COLO829 (cell line): ENCODE data around the gene PNISR.

Source experiments
- DNase-seq: peaks from one replicate; pipeline ENCODE4 v3.0.0; 2012; ENCODE audit warnings: low spot score

The PNISR gene

GRCh38 chr6:99402448-99402847, 22.7 kb downstream of the PNISR start:
- DNase-seq: no peak

DNA sequence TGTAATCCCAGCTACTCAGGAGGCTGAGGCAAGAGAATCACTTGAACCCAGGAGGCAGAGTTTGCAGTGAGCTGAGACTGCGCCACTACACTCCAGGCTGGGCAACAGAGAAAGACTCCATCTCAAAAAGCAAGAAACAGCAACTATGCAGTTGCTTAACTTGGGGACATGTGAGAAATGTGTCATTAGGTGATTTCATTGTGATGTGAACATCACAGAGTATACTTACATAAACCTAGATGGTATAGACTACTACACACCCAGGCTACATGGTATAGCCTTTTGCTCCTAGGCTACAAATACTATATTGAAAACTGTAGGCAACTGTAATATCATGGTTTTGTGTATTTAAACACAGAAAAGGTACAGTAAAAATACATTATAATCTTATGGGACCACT, 27.8 kb downstream of the PNISR start:
- DNase-seq: no peak

- peak; percentile 80 for DNase-seq
Measured at GRCh38 chr6:99393698-99394531, 31.2 kb downstream of the PNISR start, which contains the start of gene COQ3. Gene COQ3, minus strand, starts transcription at chr6:99394195. Its CDS starts 16 bp downstream, at chr6:99394179.

GRCh38 chr6:99393366-99393697, 31.8 kb downstream of the PNISR start:
- no peak for DNase-seq

DNA sequence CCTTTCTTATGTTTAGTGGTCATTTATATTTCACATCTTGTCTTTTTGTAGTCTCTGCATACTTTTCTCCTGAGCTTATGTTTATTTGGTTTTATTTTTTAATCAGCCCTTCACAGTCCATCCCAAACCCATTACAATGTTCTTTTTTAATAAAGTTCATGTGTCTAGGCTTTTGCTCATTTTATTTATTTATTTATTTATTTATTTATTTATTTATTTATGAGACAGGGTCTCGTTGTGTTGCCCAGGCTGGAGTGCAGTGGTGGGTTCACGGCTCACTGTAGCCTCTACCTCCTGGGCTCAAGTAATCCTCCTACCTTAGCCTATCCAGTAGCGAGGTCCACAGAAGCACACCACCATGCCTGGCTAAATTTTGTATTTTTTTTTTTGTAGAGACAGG, 34.2 kb downstream of the PNISR start:
- no peak for DNase-seq

- no peak for DNase-seq
Measured at GRCh38 chr6:99384507-99384906, 40.6 kb downstream of the PNISR start.

DNA sequence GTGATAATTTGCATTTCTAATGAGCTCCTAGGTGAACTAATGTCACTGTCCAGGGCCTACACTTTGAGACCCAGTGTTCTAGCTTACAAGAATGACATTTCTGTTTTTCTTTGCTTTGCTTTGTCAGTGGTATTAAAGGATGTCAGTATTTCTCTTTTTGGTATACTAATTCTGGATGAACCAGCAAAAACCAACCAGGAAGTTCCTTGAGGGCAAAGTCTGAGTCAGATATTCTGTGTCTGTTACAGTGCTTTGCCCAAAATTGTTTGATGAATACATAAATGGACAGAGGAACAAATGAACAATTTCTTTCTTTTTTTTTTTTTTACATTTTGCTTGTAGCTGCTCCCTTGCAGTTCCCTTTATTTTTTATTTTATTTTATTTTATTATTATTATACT, 46.5 kb downstream of the PNISR start:
- DNase-seq: no peak

- no peak for DNase-seq
Measured at GRCh38 chr6:99369533-99369932, 55.6 kb downstream of the PNISR start.

DNA sequence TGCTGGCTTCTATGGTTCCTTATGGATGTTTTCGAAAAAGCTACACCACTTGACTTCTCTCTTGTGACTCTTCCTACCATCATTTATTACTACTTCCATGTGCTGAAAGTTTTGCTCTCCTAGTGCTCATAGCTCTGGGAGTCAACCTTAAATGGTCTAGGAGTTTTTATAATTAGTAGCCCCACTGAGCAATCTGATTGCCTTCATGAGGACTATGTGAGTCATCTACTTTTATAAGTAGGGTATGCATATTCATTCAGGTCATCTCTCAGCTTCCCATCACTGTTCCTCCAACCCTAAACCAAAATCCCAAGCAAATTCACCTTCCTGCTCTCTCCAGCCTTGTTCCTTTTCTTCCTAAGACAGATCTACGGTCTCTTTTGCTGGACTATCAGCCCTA, 58.3 kb downstream of the PNISR start:
- no peak for DNase-seq

- no peak for DNase-seq
Measured at GRCh38 chr6:99364026-99364425, 61.1 kb downstream of the PNISR start.

DNA sequence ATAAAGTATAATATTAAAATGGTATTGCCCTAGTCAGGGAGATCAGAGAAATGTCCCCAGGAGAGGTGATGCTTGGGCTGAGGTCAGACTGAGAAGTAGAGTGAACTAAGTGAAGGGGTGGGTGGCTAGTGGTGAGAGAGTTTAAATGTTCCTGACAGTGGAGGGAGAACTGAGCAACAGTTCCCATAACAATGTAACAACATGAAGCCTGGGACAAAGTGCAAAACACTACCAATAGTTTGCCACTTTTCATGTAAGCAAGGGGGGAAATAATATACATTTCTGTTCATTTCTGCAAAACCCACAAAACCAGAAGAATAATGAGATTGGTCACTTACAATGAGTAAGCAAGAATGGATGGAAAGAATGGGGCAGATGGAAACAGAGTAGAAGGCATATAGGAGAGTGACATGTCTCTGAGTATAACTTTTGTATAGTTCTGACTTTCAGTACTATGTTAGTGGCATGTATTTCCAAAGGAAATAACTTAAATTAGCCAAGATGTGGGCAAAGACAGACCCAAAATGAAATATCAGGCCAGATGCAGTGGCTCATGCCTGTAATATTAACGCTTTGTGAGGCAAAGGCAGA, 62.3 kb downstream of the PNISR start:
- no peak for DNase-seq

GRCh38 chr6:99359800-99360199, 65.3 kb downstream of the PNISR start:
- no peak for DNase-seq

DNA sequence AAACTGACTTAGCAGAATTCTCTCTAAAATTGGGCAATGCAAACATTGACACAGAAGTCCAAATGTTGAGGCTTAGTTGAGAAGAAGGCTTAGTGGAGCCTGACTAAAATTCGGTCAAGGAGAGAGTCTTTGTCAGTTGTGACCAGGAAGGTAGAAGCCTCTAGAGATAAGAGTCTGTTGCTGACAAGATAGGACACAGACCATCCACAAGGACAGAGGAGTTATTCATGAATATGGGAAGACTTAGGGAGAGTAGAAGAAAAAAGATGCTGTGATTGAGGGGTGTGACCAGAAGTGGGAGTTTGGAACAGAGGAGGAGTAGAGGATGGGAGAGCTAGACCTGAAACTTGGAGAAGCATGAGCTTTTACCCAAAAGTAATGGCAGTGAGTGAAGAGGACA, 68.5 kb downstream of the PNISR start:
- DNase-seq: no peak

DNA sequence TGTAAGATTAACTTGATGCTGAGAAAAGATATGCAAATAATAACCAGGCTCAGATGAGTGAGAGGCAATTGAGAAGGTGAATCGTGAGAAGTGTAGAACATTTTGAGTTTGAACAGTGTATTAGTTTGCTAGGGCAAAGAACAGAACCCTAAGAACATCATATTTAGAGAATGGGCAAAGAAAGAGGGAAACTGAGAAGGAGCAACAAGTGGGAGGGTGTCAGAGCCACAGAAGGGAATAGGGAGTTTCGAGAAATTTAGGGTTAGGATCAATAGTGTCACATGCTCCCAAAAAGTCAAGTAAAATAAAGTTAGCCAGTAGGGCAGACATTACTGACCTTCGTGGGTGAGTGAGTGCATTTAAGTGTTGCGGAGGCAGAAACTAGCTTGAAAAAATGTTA, 70.1 kb downstream of the PNISR start:
- no peak for DNase-seq

GRCh38 chr6:99353126-99353525, 72.0 kb downstream of the PNISR start:
- DNase-seq: no peak

DNA sequence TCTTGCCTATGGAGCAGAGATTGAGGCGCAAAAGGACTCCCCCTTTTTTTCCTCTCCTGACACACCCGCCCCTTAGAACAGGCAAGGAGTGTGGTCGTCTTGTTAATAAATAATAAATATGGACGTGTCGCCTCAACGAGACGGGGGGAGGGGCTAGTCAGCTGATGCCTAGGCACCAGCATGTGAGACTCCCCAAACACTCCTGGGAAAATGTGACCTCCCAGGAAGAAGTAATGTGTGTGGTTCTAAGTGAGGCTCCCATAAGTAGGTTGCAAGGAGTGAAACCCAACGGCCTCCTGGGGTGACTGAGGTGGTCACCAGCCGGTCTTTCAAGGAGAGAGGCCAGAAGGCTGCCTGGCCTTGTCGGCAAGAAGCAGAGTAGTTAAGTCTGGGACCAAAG, 74.5 kb downstream of the PNISR start:
- DNase-seq: no peak

- DNase-seq: no peak
Measured at GRCh38 chr6:99349171-99350141, 75.7 kb downstream of the PNISR start, which contains the start of gene FAXC. Gene FAXC, minus strand, starts transcription at chr6:99349674. Its CDS starts 302 bp downstream, at chr6:99349372.

DNA sequence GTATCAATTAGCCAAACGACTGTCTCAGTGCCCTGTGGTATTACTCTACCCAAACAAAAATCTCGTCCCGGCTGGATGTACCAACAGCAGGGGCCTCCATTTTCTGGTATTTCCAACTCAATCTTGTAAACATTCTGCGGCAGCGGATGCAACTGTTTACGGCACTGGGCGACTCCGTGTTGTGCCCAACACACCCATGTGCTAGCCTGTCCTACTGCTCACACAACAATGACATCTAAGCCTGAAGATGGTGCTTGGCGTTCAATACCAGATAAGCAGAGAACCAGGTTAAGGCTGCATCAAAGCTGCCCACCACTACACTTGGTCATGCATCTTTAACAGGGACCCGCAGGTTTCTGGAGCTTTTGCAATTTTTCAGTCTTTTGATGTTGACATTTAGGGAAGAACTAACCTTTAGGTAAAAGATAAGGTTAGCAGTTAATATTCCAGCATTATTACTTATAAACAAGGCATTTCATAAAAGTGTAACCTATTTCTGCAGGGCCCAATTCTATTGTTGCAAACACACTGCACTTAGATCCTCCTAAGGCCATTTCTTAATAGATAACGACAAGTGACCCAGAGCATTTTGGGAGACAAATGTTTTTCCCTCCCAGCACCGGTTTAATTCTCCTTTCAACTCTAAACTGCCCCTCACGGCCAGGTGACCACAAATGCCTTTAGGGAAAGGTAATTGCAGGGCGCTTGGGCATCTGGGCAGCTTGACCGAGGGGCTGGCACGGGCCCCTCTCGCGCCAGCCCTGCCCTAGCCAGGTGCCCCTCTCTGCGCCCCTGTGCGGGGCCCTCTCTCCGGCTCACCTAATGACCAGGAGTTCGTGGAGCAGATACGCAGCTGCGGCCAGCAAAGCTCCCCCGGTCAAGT, 76.6 kb downstream of the PNISR start:
- DNase-seq: no peak
